Cardiac fibroblast (primary cell): Measurements from ENCODE around the gene DRGX.

Experiments
- DNase-seq, 2 donors: peaks; one replicate each; pipeline versions ENCODE4 v3.0.0 to v3.0.0-alpha.2; 2010; ENCODE audit warnings: low read depth in 2 of 2
- H3K4me3 ChIP-seq, 2 donors: replicated peaks in 1 of 2; 1 replicate in 1 of 2; 2 replicates in 1 of 2; pipeline ENCODE4 v1.5.1; 2011; ENCODE audit warnings: low read depth in 2 of 2, low read length in 2 of 2, mild to moderate bottlenecking in 2 of 2, moderate library complexity in 1 of 2
- CTCF ChIP-seq: IDR thresholded peaks from one replicate; pipeline ENCODE4 v1.5.1; 2011; ENCODE audit warnings: low read depth, mild to moderate bottlenecking, low read length, inconsistent platforms

Gene DRGX

GRCh38 chr10:49393757-49394156 lies 2.1 kb downstream of the DRGX start:
- TF ChIP-seq CTCF, result peak; percentile 9
- H3K4me3 ChIP-seq, result no peak overlapping the region
- DNase-seq, result no peak

GRCh38 chr10:49393301-49393700 lies 2.6 kb downstream of the DRGX start:
- no peak overlapping the region for H3K4me3 ChIP-seq
- no peak for TF ChIP-seq CTCF
- no peak for DNase-seq

GRCh38 chr10:49389361-49389933 lies 6.4 kb downstream of the DRGX start:
- no peak for TF ChIP-seq CTCF
- H3K4me3 ChIP-seq, result no peak overlapping the region
- no peak for DNase-seq

- DNase-seq, result no peak
- H3K4me3 ChIP-seq, result no peak overlapping the region
- TF ChIP-seq CTCF, result no peak
These were observed 7.7 kb downstream of the DRGX start for GRCh38 chr10:49388161-49388560.

GRCh38 chr10:49387071-49387470 lies 8.8 kb downstream of the DRGX start:
- peak; percentile 42 to 92 for DNase-seq
- TF ChIP-seq CTCF, result no peak
- H3K4me3 ChIP-seq, result no peak overlapping the region

- no peak for TF ChIP-seq CTCF
- no peak overlapping the region for H3K4me3 ChIP-seq
- DNase-seq, result no peak
These were observed 9.7 kb downstream of the DRGX start for GRCh38 chr10:49385939-49386922.
